Testis (tissue), 2 donors: ENCODE measurements around the gene FIP1L1.

Experiments used
- POLR2A ChIP-seq: fragments of 450-650 bp; IDR thresholded peaks from one replicate; pipeline ENCODE4 v1.6.1; 2017; ENCODE audit warnings: antibody characterized with exemption, mild to moderate bottlenecking, moderate library complexity
- TF ChIP-seq, protein P1 (sequence below), 3 experiments: fragments of 450-650 bp in 2 of 3; fragments of 200-600 bp in 1 of 3; sonication (generic) in 1 of 3; IDR thresholded peaks; one replicate each; pipeline ENCODE4 v1.5.1; 2016 to 2019; ENCODE audit warnings: antibody characterized with exemption in 3 of 3, mild to moderate bottlenecking in 2 of 3, moderate library complexity in 1 of 3

DNA sequence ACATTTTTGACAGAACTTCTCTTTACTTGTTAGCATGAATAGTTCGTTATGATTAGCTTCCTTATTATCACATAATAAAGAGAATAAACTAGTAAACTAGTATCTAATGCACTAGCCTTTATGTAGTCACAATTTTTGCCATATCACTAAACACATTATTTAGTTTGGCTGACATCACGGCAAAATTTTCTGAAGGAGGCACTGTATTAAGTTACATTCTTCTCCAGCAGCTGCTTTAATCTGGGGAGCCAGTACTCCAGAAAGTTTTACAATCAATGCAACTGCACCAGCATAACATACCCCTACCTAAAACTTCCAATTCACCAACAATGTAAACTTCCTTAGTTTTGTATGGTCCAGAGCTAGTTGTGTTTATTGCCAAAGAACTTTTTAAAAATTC, 87.8 kb downstream of the FIP1L1 start:
- TF ChIP-seq, protein P1, sequence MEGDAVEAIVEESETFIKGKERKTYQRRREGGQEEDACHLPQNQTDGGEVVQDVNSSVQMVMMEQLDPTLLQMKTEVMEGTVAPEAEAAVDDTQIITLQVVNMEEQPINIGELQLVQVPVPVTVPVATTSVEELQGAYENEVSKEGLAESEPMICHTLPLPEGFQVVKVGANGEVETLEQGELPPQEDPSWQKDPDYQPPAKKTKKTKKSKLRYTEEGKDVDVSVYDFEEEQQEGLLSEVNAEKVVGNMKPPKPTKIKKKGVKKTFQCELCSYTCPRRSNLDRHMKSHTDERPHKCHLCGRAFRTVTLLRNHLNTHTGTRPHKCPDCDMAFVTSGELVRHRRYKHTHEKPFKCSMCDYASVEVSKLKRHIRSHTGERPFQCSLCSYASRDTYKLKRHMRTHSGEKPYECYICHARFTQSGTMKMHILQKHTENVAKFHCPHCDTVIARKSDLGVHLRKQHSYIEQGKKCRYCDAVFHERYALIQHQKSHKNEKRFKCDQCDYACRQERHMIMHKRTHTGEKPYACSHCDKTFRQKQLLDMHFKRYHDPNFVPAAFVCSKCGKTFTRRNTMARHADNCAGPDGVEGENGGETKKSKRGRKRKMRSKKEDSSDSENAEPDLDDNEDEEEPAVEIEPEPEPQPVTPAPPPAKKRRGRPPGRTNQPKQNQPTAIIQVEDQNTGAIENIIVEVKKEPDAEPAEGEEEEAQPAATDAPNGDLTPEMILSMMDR (IDR thresholded peaks at IDR 0.05) = no peak
- no peak for TF ChIP-seq POLR2A
